Measurements from ENCODE around the gene PDE10A. TPM values are rescaled to one million over a fixed set of nuclear protein-coding genes. Genes with fewer than 3 reads are reported as not detected.
A peak's percentile ranks its signal among the peaks of the same experiment; 100 is the strongest.

Gene PDE10A
- total and polyA plus RNA-seq, 2 donors = 1.8 to 26.6 TPM

- H3K36me3 ChIP-seq (ENCODE audit: insufficient read depth) = no peaks in the 10 kb centered on the region
- WGBS = 94% methylated on average over 2 of the region's 2 CpGs
- no peaks in the 10 kb centered on the region for H3K4me1 ChIP-seq (ENCODE audit: insufficient read depth)
- no peak overlapping the region for H3K27ac ChIP-seq (ENCODE audit: low read depth)
- H3K4me3 ChIP-seq (ENCODE audit: low read depth, low read length) = no peak overlapping the region
- no peak for DNase-seq (ENCODE audit: extremely low spot score)
Measured at GRCh38 chr6:165451838-165452237, 211.2 kb downstream of the PDE10A start.

- WGBS = 78% methylated on average over 4 of the region's 4 CpGs
- no peaks in the 10 kb centered on the region for H3K36me3 ChIP-seq (ENCODE audit: insufficient read depth)
- H3K27ac ChIP-seq (ENCODE audit: low read depth) = no peak overlapping the region
- no peak for DNase-seq (ENCODE audit: extremely low spot score)
- H3K4me3 ChIP-seq (ENCODE audit: low read depth, low read length) = no peak overlapping the region
- no peaks in the 10 kb centered on the region for H3K4me1 ChIP-seq (ENCODE audit: insufficient read depth)
Measured at GRCh38 chr6:165448210-165448609, 214.8 kb downstream of the PDE10A start.

GRCh38 chr6:165447141-165447540 is 215.9 kb downstream of the PDE10A start:
- no peak for DNase-seq (ENCODE audit: extremely low spot score)
- no peak overlapping the region for H3K27ac ChIP-seq (ENCODE audit: low read depth)
- no peak overlapping the region for H3K4me3 ChIP-seq (ENCODE audit: low read depth, low read length)
- H3K4me1 ChIP-seq (ENCODE audit: insufficient read depth) = no peaks in the 10 kb centered on the region
- 82% methylated on average over 10 of the region's 10 CpGs for WGBS
- H3K36me3 ChIP-seq (ENCODE audit: insufficient read depth) = no peaks in the 10 kb centered on the region

- DNase-seq (ENCODE audit: extremely low spot score) = no peak
- no peaks in the 10 kb centered on the region for H3K4me1 ChIP-seq (ENCODE audit: insufficient read depth)
- no peaks in the 10 kb centered on the region for H3K36me3 ChIP-seq (ENCODE audit: insufficient read depth)
- no peak overlapping the region for H3K4me3 ChIP-seq (ENCODE audit: low read depth, low read length)
- H3K27ac ChIP-seq (ENCODE audit: low read depth) = no peak overlapping the region
Measured at GRCh38 chr6:165446331-165446730, 216.7 kb downstream of the PDE10A start.

GRCh38 chr6:165443462-165443861 is 219.6 kb downstream of the PDE10A start:
- Histone ChIP-seq H3K4me1 (ENCODE audit: insufficient read depth) (no peaks in the 10 kb centered on the region), H3K4me3 (ENCODE audit: low read depth, low read length) (no peak overlapping the region), H3K27ac (ENCODE audit: low read depth) (no peak overlapping the region), H3K36me3 (ENCODE audit: insufficient read depth) (no peaks in the 10 kb centered on the region)
- 98% methylated on average over 4 of the region's 4 CpGs for WGBS
- no peak for DNase-seq (ENCODE audit: extremely low spot score)

- no peak overlapping the region for H3K27ac ChIP-seq (ENCODE audit: low read depth)
- no peaks in the 10 kb centered on the region for H3K36me3 ChIP-seq (ENCODE audit: insufficient read depth)
- 79% methylated on average over 2 of the region's 2 CpGs for WGBS
- no peak overlapping the region for H3K4me3 ChIP-seq (ENCODE audit: low read depth, low read length)
- no peaks in the 10 kb centered on the region for H3K4me1 ChIP-seq (ENCODE audit: insufficient read depth)
- no peak for DNase-seq (ENCODE audit: extremely low spot score)
Measured at GRCh38 chr6:165441181-165441580, 221.9 kb downstream of the PDE10A start.

GRCh38 chr6:165439928-165440554 is 223.0 kb downstream of the PDE10A start:
- Histone ChIP-seq H3K4me3 (ENCODE audit: low read depth, low read length) (no peak overlapping the region), H3K36me3 (ENCODE audit: insufficient read depth) (no peaks in the 10 kb centered on the region), H3K27ac (ENCODE audit: low read depth) (no peak overlapping the region), H3K4me1 (ENCODE audit: insufficient read depth) (no peaks in the 10 kb centered on the region)
- peak; percentile 21 for DNase-seq (ENCODE audit: extremely low spot score)
- WGBS = 44% methylated on average over 4 of the region's 4 CpGs

- Histone ChIP-seq H3K27ac (ENCODE audit: low read depth) (no peak overlapping the region), H3K36me3 (ENCODE audit: insufficient read depth) (no peaks in the 10 kb centered on the region), H3K4me1 (ENCODE audit: insufficient read depth) (no peaks in the 10 kb centered on the region), H3K4me3 (ENCODE audit: low read depth, low read length) (no peak overlapping the region)
- DNase-seq (ENCODE audit: extremely low spot score) = no peak
- WGBS = 86% methylated on average over 2 of the region's 2 CpGs
Measured at GRCh38 chr6:165426892-165427291, 236.1 kb downstream of the PDE10A start.

GRCh38 chr6:165422192-165422591 is 240.8 kb downstream of the PDE10A start:
- Histone ChIP-seq H3K4me3 (ENCODE audit: low read depth, low read length) (no peak overlapping the region), H3K36me3 (ENCODE audit: insufficient read depth) (no peaks in the 10 kb centered on the region), H3K4me1 (ENCODE audit: insufficient read depth) (no peaks in the 10 kb centered on the region), H3K27ac (ENCODE audit: low read depth) (no peak overlapping the region)
- DNase-seq (ENCODE audit: extremely low spot score) = no peak
- WGBS = 97% methylated on average over 11 of the region's 11 CpGs

GRCh38 chr6:165417278-165417865 is 245.7 kb downstream of the PDE10A start:
- Histone ChIP-seq H3K27ac (ENCODE audit: low read depth) (no peak overlapping the region), H3K36me3 (ENCODE audit: insufficient read depth) (no peaks in the 10 kb centered on the region), H3K4me1 (ENCODE audit: insufficient read depth) (no peaks in the 10 kb centered on the region), H3K4me3 (ENCODE audit: low read depth, low read length) (no peak overlapping the region)
- DNase-seq (ENCODE audit: extremely low spot score) = no peak
- WGBS = 76% methylated on average over 6 of the region's 6 CpGs

GRCh38 chr6:165404697-165405096 is 258.3 kb downstream of the PDE10A start:
- Histone ChIP-seq H3K4me3 (ENCODE audit: low read depth, low read length) (no peak overlapping the region), H3K27ac (ENCODE audit: low read depth) (no peak overlapping the region), H3K36me3 (ENCODE audit: insufficient read depth) (no peaks in the 10 kb centered on the region), H3K4me1 (ENCODE audit: insufficient read depth) (no peaks in the 10 kb centered on the region)
- 35% methylated on average over 2 of the region's 2 CpGs for whole genome bisulfite sequencing
- DNase-seq (ENCODE audit: extremely low spot score) = no peak

- DNase-seq (ENCODE audit: extremely low spot score) = no peak
- H3K27ac ChIP-seq (ENCODE audit: low read depth) = no peak overlapping the region
- H3K4me3 ChIP-seq (ENCODE audit: low read depth, low read length) = no peak overlapping the region
- H3K36me3 ChIP-seq (ENCODE audit: insufficient read depth) = no peaks in the 10 kb centered on the region
- 85% methylated on average over 2 of the region's 2 CpGs for WGBS
- no peaks in the 10 kb centered on the region for H3K4me1 ChIP-seq (ENCODE audit: insufficient read depth)
Measured at GRCh38 chr6:165404296-165404695, 258.7 kb downstream of the PDE10A start.

- no peak overlapping the region for H3K4me3 ChIP-seq (ENCODE audit: low read depth, low read length)
- DNase-seq (ENCODE audit: extremely low spot score) = no peak
- no peaks in the 10 kb centered on the region for H3K36me3 ChIP-seq (ENCODE audit: insufficient read depth)
- WGBS = 87% methylated on average over 7 of the region's 7 CpGs
- H3K4me1 ChIP-seq (ENCODE audit: insufficient read depth) = no peaks in the 10 kb centered on the region
- H3K27ac ChIP-seq (ENCODE audit: low read depth) = no peak overlapping the region
Measured at GRCh38 chr6:165403006-165403595, 259.9 kb downstream of the PDE10A start.

GRCh38 chr6:165401092-165401491 is 261.9 kb downstream of the PDE10A start:
- DNase-seq (ENCODE audit: extremely low spot score) = no peak
- H3K36me3 ChIP-seq (ENCODE audit: insufficient read depth) = no peaks in the 10 kb centered on the region
- no peak overlapping the region for H3K27ac ChIP-seq (ENCODE audit: low read depth)
- H3K4me3 ChIP-seq (ENCODE audit: low read depth, low read length) = no peak overlapping the region
- no peaks in the 10 kb centered on the region for H3K4me1 ChIP-seq (ENCODE audit: insufficient read depth)
- WGBS = 76% methylated on average over 2 of the region's 2 CpGs

Measured in urinary bladder (tissue), 4 donors.